Trophoblast cell (in vitro differentiated cells and primary cell): ENCODE measurements around the gene ITPK1.

Experiments
- DNase-seq, 2 donors: peaks; one replicate each; pipeline ENCODE4 v3.0.0-alpha.2; 2016
- H2AFZ ChIP-seq: 2 replicates; pipeline ENCODE4 v1.6.1; 2013; ENCODE audit warnings: low read length, moderate library complexity, mild to moderate bottlenecking; ENCODE audit not compliant: insufficient read depth, poor library complexity
- H2AK5ac ChIP-seq: 2 replicates; pipeline ENCODE4 v1.6.1; 2013; ENCODE audit warnings: mild to moderate bottlenecking, low read length
- H2BK120ac ChIP-seq: 2 replicates; pipeline ENCODE4 v1.6.1; 2013; ENCODE audit warnings: low read length, mild to moderate bottlenecking, moderate library complexity; ENCODE audit not compliant: insufficient read depth, poor library complexity
- H2BK12ac ChIP-seq: 2 replicates; pipeline ENCODE4 v1.6.1; 2013; ENCODE audit warnings: mild to moderate bottlenecking, low read length, moderate library complexity
- H2BK5ac ChIP-seq: 2 replicates; pipeline ENCODE4 v1.6.1; 2013; ENCODE audit warnings: low read length, low read depth, moderate library complexity, mild to moderate bottlenecking; ENCODE audit not compliant: poor library complexity
- H3K14ac ChIP-seq: 2 replicates; pipeline ENCODE4 v1.6.1; 2013; ENCODE audit warnings: mild to moderate bottlenecking, low read length
- H3K18ac ChIP-seq: 2 replicates; pipeline ENCODE4 v1.6.1; 2013; ENCODE audit warnings: mild to moderate bottlenecking, low read length
- H3K23ac ChIP-seq: 2 replicates; pipeline ENCODE4 v1.6.1; 2013; ENCODE audit warnings: low read length
- H3K27ac ChIP-seq: 2 replicates; pipeline ENCODE4 v1.5.1; 2013; ENCODE audit warnings: low read depth, mild to moderate bottlenecking, inconsistent platforms, low read length, moderate library complexity
- H3K27me3 ChIP-seq: 2 replicates; pipeline ENCODE4 v1.6.1; 2013; ENCODE audit warnings: inconsistent platforms, mild to moderate bottlenecking, low read length, moderate library complexity; ENCODE audit not compliant: insufficient read depth
- H3K36me3 ChIP-seq, 2 experiments: 1 replicate in 1 of 2; 2 replicates in 1 of 2; pipeline ENCODE4 v1.6.1; 2013; ENCODE audit warnings: low read length in 2 of 2, mild to moderate bottlenecking in 2 of 2, moderate library complexity in 1 of 2; ENCODE audit not compliant: insufficient read depth in 2 of 2, control insufficient read depth in 1 of 2
- H3K4ac ChIP-seq: 2 replicates; pipeline ENCODE4 v1.6.1; 2013; ENCODE audit warnings: low read depth, mild to moderate bottlenecking, low read length, moderate library complexity
- H3K4me1 ChIP-seq, 2 experiments: 1 replicate in 1 of 2; 2 replicates in 1 of 2; pipeline ENCODE4 v1.6.1; 2013; ENCODE audit warnings: low read length in 2 of 2, mild to moderate bottlenecking in 2 of 2, moderate library complexity in 1 of 2; ENCODE audit not compliant: insufficient read depth in 2 of 2, control insufficient read depth in 1 of 2
- H3K4me2 ChIP-seq: 2 replicates; pipeline ENCODE4 v1.6.1; 2013; ENCODE audit warnings: inconsistent platforms, mild to moderate bottlenecking, low read length, moderate library complexity
- H3K4me3 ChIP-seq: 2 replicates; pipeline ENCODE4 v1.5.1; 2013; ENCODE audit warnings: mild to moderate bottlenecking, low read depth, low read length, inconsistent platforms
- H3K79me1 ChIP-seq: one replicate; pipeline ENCODE4 v1.6.1; 2013; ENCODE audit warnings: low read length
- H3K79me2 ChIP-seq: 2 replicates; pipeline ENCODE4 v1.6.1; 2013; ENCODE audit warnings: low read length, mild to moderate bottlenecking; ENCODE audit not compliant: control insufficient read depth, insufficient read depth, poor library complexity
- H3K9ac ChIP-seq: 2 replicates; pipeline ENCODE4 v1.6.1; 2013; ENCODE audit warnings: mild to moderate bottlenecking, low read length
- H3K9me3 ChIP-seq: 2 replicates; pipeline ENCODE4 v1.6.1; 2013; ENCODE audit warnings: low read depth, mild to moderate bottlenecking, control low read depth, inconsistent platforms, low read length; ENCODE audit not compliant: insufficient read depth
- H4K12ac ChIP-seq: 2 replicates; pipeline ENCODE4 v1.6.1; 2013; ENCODE audit warnings: low read depth, mild to moderate bottlenecking, low read length, moderate library complexity
- H4K8ac ChIP-seq: 2 replicates; pipeline ENCODE4 v1.6.1; 2013; ENCODE audit warnings: low read depth, mild to moderate bottlenecking, low read length, moderate library complexity
- H4K91ac ChIP-seq: one replicate; pipeline ENCODE4 v1.6.1; 2013; ENCODE audit warnings: low read depth, mild to moderate bottlenecking, low read length, moderate library complexity
- WGBS: extraction: QIAGEN DNeasy Blood & Tissue Kit; methylation state at CpG from one replicate; pipeline ENCODE4 v1.1.7; 2013; ENCODE audit warnings: missing lambda C conversion rate; ENCODE audit not compliant: insufficient read length, insufficient coverage; ENCODE audit errors: extremely low coverage; 5-methylcytosine and 5-hydroxymethylcytosine counted together

The ITPK1 gene

GRCh38 chr14:93072659-93073357 is 42.9 kb downstream of the ITPK1 start:
- Histone ChIP-seq H3K23ac (no peak overlapping the region), H3K14ac (no peak overlapping the region), H3K4me3 (no peak overlapping the region), H3K36me3 (no peaks in the 10 kb centered on the region), H2BK120ac (no peak overlapping the region), H3K27ac (no peak overlapping the region), H3K18ac (no peak overlapping the region), H3K79me1 (no peaks in the 10 kb centered on the region), H2BK12ac (no peak overlapping the region), H3K4me1 (peaks cover 7 to 8% of the 10 kb centered on the region in 2 experiments), H3K4me2 (no peak overlapping the region), H3K27me3 (no peaks in the 10 kb centered on the region), H3K4ac (no peak overlapping the region), H4K91ac (no peak overlapping the region), H4K12ac (no peak overlapping the region), H3K79me2 (no peaks in the 10 kb centered on the region), H2AFZ (no peak overlapping the region), H2AK5ac (no peak overlapping the region), H3K9me3 (no peaks in the 10 kb centered on the region), H2BK5ac (no peak overlapping the region), H4K8ac (no peak overlapping the region), H3K9ac (no peak overlapping the region)
- WGBS: no CpG with 5 or more reads among the region's 12 CpGs
- DNase-seq: peak; percentile 41 to 65

GRCh38 chr14:93068711-93069110 is 47.0 kb downstream of the ITPK1 start:
- Histone ChIP-seq H2BK120ac (no peak overlapping the region), H2BK5ac (no peak overlapping the region), H3K4me3 (no peak overlapping the region), H3K18ac (no peak overlapping the region), H2AFZ (no peak overlapping the region), H3K9ac (no peak overlapping the region), H3K36me3 (no peaks in the 10 kb centered on the region), H2BK12ac (no peak overlapping the region), H3K23ac (no peak overlapping the region), H4K8ac (no peak overlapping the region), H3K4me2 (no peak overlapping the region), H3K9me3 (peaks cover 2% of the 10 kb centered on the region), H3K79me1 (no peaks in the 10 kb centered on the region), H3K14ac (no peak overlapping the region), H3K4ac (no peak overlapping the region), H2AK5ac (no peak overlapping the region), H4K91ac (no peak overlapping the region), H3K27me3 (no peaks in the 10 kb centered on the region), H4K12ac (no peak overlapping the region), H3K79me2 (no peaks in the 10 kb centered on the region), H3K4me1 (peaks cover 0 to 5% of the 10 kb centered on the region in 2 experiments), H3K27ac (no peak overlapping the region)
- DNase-seq: no peak
- WGBS: no CpG with 5 or more reads among the region's 8 CpGs

DNA sequence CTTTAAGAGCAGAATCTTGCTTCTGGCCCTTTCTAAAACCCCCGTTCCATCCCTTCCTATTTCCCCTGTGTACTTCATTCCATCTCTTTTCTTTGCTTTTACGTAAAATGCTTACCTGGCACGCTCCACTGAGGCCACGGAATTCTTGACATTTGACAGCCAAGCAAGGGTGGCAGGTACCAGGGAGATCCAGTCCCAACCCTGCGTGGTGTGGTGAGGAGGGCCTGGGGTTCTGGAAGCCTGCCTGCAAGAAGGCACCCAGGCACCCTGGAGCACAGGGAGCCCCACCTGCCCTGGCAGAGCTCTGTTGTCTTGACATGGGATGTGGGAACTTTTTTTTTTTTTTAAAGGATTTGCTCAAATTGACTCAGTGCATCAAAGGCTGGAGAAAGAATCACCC is 48.6 kb downstream of the ITPK1 start:
- H3K36me3 ChIP-seq: no peaks in the 10 kb centered on the region
- H3K9ac ChIP-seq: no peak overlapping the region
- H2BK12ac ChIP-seq: no peak overlapping the region
- H3K79me1 ChIP-seq: no peaks in the 10 kb centered on the region
- H3K18ac ChIP-seq: no peak overlapping the region
- H2BK5ac ChIP-seq: no peak overlapping the region
- H4K12ac ChIP-seq: no peak overlapping the region
- H3K27ac ChIP-seq: no peak overlapping the region
- H3K14ac ChIP-seq: no peak overlapping the region
- H2BK120ac ChIP-seq: no peak overlapping the region
- H3K4me2 ChIP-seq: no peak overlapping the region
- no peak overlapping the region for H3K4me3 ChIP-seq
- no peak overlapping the region for H3K4ac ChIP-seq
- no peak overlapping the region for H2AFZ ChIP-seq
- H3K23ac ChIP-seq: no peak overlapping the region
- no peak overlapping the region for H4K91ac ChIP-seq
- WGBS: no CpG with 5 or more reads among the region's 5 CpGs
- H3K79me2 ChIP-seq: no peaks in the 10 kb centered on the region
- no peaks in the 10 kb centered on the region for H3K27me3 ChIP-seq
- no peak for DNase-seq
- peaks cover 0 to 5% of the 10 kb centered on the region in 2 experiments for H3K4me1 ChIP-seq
- H4K8ac ChIP-seq: no peak overlapping the region
- peaks cover 2% of the 10 kb centered on the region for H3K9me3 ChIP-seq
- H2AK5ac ChIP-seq: no peak overlapping the region

GRCh38 chr14:93065272-93065730 is 50.4 kb downstream of the ITPK1 start:
- peak in 1 of 2 donors; percentile 68 for DNase-seq
- Histone ChIP-seq H3K4me1 (peaks cover 0 to 5% of the 10 kb centered on the region in 2 experiments), H3K36me3 (no peaks in the 10 kb centered on the region), H3K4me3 (no peak overlapping the region), H3K9me3 (peaks cover 2% of the 10 kb centered on the region), H2BK5ac (no peak overlapping the region), H4K91ac (no peak overlapping the region), H3K23ac (no peak overlapping the region), H3K27ac (no peak overlapping the region), H3K14ac (no peak overlapping the region), H2AFZ (no peak overlapping the region), H2BK120ac (no peak overlapping the region), H3K79me1 (no peaks in the 10 kb centered on the region), H3K18ac (no peak overlapping the region), H4K12ac (no peak overlapping the region), H3K79me2 (no peaks in the 10 kb centered on the region), H2AK5ac (no peak overlapping the region), H3K4ac (no peak overlapping the region), H3K27me3 (no peaks in the 10 kb centered on the region), H3K9ac (no peak overlapping the region), H3K4me2 (no peak overlapping the region), H4K8ac (no peak overlapping the region), H2BK12ac (no peak overlapping the region)
- no CpG with 5 or more reads among the region's 2 CpGs for WGBS
